HG03521 (cell line): ENCODE results near the gene MTX1.
"Not testable (repeated sequence)": the region's sequence is repeated elsewhere in the genome, so short reads cannot be mapped to it uniquely, and the experiment has no call there.

Source experiments
- ATAC-seq: cut with Tn5 transposase; IDR thresholded peaks from one replicate; pipeline ENCODE4 v1.9.1; 2021; ENCODE audit warnings: mild to moderate bottlenecking, moderate library complexity; ENCODE audit not compliant: unreplicated experiment

Gene MTX1

DNA sequence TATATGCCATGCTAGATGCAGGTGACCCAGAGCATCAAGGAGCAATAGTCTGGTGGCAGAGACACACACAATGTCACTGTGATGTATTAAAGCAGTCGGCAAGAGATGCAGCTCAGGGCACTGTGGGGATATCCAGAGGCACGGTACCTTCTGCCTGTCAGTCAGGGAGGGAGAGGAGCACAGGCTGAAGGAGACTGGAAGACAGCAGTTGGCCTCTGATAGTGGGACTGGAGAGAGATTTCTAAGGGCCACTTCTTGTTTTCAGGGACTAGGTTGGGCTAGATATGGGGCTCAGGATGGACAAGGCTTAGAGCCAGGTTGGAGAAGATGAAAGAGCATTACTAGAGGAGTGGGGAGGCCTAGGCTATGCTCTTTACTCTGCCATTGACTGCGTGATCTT is 22.8 kb downstream of the MTX1 start:
- not testable (repeated sequence) for ATAC-seq

DNA sequence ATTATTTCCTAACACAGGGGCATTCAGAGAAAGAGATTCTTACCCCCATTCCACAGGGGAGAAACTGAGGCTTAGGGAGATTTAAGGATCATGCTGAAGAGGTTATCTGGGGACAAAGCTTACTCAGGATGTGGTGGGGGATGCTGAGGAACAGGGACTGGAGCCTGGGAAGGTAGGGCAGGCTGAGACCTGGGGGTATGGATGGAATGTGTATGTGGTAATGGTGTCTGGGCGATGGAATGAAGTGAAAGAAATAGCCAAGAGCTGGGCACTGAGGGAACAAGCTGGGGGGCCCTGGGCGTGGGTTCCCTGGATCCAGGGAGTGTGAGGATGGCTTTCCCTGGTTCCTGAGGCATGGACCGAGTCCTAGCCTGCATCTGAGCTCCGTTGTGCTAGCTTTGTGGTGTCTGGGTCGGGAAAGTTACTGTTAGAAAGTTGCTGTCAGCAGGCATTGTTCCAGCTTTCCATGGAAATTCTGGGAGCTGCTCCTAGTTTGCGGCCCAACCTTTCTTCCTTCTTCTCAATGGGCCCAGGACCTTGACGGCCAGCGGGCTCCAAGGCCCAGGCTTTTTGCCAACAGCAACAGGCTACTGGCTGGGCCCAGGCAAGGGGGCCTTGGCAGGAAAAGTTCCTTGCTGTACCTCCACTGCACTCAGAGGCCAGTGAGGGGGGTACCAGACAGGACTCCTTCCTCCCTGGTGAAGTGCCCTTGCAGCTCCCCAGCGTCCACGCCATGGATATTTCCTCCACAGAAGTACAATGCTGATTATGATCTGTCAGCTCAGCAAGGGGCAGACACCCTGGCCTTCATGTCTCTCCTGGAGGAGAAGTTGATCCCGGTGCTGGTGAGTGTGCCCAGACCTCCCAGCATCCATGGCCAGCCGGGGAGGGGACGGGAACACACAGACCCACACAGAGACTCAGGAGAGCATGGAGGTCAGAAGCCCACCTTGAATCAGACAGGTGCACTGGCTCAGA is 23.8 kb downstream of the MTX1 start:
- ATAC-seq: not testable (repeated sequence)

DNA sequence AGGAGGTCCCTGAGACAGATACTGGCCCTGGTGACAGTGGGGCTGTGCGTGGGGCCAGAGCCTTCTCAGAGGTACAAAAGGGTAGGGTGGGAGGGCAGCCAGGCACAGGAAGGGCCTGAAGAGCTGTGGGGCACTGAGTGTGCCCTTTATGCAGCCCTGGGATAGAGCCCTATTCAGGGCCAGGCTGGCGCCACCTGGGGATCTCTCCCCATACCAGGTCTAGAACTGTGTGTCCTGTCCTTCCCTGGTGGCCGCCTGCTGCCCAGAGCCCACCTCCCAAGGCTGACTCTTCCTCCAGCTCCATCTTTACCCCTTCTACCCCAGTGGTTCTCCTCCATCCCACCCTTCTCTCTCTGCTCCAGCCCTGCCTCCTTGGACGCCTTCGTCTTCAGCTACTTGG is 25.0 kb downstream of the MTX1 start:
- not testable (repeated sequence) for ATAC-seq

DNA sequence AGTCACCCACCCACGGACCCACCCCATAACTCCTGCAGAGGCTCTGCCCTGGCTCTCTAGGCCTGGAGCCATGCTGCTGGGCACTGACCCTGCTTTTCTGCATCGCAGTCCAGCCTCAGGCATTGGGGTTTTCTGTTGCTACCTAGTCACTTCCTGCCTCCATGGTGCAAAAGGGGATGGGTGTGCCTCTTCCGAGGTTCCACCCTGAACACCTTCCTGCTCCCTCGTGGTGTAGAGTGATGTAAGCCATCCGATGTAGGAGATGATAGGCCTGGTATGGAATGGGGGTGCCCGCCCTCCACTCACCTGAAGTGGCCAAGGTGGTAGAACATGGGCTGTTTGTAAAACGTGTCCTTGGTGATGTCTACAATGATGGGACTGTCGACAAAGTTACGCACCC is 26.9 kb downstream of the MTX1 start:
- not testable (repeated sequence) for ATAC-seq

DNA sequence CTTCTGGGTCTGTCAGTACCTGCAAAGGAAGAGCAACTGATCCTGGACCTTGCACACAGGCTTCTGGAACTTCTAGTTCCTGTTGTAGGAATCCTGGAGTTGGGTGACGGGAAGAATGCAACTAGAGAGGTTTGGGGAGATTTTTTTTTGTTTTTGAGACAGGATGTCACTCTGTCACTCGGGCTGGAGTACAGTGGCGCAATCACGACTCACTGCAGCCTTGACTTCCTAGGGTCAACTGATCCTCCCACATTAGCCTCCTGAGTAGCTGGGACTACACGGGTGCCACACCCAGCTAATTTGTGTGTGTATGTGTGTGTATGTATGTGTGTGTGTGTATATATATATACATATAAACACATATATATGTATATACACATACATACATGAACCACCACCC is 28.0 kb downstream of the MTX1 start:
- ATAC-seq: no peak

DNA sequence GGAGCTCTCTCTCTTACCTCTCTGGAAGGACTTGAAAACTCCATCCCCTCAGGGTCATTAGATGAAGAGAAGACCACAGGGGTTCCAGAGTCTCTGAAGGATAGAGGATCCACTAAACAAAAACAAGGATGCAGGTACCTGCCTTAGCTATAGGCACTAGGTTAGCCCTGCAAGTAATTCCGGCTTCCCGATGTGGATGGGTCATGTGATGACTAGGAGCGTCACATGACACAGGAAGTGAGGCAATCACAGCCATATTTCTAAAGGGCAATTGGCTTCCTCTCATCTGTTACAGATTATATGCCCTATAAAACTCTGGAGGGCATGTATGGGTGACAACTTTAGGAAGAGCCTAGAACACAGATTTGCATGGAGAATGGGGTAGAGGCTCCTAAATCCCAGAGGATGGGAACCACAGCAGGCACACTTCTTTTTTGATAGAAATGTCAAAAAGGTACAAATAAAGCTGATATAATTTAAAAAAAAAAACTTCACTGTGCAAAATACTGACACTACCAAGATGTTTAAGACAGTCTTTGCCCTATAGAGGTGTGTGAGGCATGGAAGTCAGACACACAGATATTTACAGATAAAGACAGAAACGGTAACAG is 32.7 kb downstream of the MTX1 start:
- no peak for ATAC-seq

DNA sequence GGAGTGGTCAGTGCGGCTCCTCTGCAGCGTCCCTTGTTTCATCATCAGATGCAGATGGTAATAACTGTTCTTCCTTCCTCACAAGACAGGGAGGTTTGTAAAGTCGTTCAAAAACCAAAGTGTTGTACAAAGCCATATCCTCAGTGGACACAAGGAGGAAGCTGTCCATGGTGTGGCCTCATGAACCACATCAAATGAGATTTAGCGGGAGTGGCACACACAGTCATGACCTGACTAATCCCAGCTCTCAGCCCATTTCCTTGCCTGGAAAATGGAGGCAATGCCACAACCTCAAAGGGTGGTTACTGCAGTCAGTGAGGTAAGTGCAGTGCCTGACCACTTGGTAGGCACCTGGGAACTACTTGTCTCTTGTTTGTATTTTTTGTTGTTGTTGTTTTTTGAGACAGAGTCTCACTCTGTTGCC is 33.4 kb downstream of the MTX1 start:
- ATAC-seq: no peak

DNA sequence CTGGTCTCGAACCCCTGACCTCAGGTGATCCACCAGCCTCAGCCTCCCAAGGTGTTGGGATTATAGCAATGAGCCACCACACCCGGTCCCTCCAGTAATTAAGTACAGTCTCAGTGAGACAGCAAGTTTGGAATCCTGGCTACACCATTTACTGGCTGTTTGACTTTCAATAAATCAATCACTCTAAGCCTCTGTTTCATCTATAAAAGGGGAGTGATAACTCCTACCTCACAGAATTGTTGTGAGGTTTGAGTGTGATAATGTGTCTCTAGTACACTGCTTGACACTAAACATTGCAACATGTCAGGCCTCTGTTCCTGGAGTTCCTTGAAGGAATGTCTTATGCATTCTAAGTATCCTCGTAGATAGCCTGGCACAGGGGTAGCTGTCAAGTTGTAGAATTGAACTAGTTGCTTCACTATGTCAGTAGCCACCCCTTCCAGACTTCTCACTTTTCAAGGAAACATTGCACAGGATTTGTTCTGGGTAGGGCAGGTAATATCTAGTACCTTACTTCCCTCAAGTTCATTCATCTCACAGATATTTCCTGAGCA is 34.4 kb downstream of the MTX1 start:
- ATAC-seq: no peak

DNA sequence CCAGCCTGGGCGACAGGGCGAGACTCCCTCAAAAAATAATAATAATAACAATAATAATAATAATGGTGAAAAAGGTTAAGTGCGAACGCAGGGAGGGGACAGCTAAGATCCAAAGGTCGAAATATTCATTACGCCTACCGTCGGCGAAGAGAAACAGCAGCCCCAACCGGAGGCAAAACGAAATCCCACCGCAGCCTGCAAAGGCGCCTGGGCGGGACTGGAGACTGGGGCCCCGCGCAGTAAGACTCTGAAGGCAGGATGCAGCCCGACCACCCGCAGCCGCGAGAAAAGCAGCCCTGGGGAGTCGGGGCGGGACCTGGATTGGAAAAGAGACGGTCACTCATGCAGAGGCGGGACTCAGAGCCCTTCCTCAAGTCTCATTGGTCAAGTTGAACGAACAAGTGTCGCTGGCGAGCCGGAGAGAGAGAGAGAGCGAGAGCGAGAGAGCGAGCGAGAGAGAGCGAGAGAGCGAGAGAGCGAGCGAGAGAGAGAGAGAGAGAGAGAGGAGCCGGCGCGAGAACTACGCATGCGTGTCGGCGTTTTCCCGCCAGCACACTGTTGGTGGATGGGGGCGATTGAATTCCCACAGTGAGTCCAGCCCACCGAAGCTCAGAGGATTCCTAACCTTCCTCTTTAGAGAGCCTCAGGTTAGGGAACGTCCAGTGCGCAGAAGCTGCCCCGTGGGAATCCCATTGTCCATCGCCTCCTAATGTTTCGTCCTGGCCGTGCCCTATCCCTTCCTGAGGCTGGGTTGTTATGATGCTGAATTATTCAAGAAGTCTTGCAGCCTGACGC is 36.1 kb downstream of the MTX1 start:
- ATAC-seq: peak; percentile 92

DNA sequence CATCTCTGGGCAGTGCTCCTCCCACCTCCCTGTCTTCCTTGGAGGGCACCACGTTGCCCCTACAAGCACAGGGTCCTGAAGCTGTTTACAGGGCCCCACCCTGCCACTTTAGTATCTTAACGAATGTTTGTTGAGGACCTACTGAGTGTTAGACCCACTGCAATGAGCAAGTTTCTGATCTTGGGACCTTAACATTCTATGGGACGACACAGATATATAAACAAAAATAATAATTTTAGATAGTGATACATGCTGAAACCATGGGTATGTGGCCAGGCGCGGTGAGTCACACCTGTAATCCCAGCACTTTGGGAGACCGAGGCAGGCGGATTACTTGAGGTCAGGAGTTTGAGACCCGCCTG is 36.6 kb downstream of the MTX1 start:
- ATAC-seq: no peak

DNA sequence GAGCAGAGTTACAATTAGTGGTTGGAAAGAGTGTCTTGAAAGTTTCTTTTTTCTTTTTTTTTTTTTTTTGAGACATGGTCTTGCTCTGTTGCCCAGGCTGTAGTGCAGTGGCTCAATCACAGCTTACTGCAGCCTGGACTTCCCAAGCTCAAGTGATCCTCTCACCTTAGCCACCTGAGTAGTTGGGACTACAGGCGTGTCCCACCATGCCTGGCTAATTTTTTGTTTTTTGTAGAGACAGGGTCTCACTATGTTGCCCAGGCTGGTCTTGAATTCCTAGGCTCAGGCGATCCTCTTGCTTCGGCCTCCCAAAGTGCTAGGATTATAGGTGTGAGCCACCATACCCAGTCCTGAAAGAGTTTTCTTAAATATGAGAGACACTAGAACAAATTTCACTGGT is 38.3 kb downstream of the MTX1 start:
- not testable (repeated sequence) for ATAC-seq

DNA sequence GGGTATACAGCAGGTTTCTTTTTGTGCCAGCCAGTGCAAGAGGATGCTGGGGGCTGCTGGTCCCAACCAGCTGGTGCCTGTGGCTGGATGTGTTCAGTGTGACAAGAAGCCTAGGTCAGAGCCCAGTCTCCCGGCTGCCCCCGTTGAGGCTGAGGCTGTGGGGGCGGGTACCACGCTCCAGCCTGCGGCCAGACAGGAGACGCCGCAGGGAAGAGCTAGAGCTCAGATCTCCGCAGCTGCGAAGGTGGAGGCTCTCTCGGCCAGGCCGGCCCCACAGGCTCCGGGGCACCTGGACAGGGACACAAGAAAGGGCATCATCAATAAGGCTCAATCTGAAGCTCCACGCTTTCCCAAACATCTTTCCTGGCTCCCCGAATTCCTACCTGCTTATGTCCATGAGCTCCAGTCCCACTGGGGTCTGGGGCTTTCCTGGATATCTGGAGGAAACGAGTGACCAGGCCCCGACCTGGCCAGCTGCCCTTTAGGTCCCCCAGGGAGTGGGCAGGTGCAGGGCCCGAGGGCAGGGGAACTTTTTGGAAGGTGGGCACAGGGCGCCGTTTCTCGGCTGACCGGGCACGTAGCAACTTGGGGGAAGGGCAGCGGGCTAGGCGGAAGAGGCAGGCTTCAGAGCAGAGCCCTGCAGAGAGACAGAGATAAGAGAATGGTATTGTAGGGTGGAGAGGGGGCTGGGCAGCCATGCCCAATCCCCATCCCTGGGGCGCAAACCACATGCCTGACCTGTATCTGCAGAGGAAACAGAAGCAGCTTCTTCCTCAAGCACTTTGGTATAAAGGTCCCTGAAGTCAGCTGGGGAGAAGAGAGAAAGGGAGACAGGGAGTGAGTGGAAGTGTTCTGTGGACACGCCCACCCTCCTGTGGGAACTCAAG is 39.4 kb downstream of the MTX1 start:
- ATAC-seq: no peak

DNA sequence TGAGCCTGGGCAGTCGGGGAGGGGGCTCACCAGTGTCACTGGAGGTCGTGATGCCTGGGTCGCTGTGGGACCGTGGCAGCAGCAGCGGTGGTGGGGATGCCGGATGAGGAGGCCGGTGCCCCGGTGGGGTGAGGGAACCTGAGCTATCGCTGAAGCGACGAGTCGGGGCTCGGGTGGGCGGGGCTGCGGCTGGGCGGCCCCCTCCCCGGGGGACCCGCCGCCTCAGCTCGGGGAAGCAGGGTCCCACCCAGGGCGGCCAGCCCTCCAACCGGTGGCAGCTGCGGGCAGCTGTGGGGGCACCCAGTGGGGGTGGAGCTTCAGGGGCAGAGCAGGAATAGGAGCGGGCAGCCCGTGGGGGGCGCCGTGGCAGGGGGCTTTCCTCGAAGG is 41.7 kb downstream of the MTX1 start:
- ATAC-seq: peak; percentile 11

DNA sequence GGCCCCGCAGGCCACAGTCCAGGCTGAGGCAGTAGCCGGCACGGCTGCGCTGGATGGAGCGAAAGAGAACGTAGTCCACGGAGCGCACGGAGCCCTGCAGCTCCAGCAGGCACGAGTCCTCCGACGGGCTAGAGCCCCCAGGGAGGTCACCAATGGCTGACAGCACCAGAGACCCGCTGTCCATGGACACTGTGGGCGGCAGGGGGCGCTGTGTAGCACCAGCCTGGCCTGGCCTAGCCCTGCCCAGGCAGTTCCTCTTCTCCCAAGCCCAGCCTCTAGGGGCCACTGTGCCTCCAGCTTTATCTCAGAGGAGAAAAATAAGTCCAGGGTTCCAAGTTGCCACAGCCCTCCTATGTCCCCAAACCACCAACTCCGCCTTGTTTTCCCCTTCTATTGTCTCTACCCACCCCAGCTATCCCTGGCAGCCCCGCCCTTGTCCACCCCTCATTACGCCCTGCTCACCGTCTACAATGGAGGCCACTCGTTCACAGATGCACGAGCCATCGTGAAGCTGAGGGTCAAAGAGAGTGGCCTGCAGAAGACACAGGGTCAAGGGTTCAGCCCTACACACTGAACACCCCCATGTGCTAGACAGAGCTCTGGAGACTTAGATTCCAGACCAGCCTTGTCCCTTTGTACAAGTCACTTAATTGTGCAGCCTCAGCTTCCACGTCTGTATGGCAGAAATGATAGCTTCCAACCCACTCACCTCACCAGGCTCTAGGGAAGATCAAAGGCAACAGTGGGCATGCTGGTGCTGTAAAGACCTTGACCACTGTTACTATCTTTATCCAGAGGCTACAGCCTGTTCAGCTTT is 42.3 kb downstream of the MTX1 start:
- ATAC-seq: peak; percentile 79

DNA sequence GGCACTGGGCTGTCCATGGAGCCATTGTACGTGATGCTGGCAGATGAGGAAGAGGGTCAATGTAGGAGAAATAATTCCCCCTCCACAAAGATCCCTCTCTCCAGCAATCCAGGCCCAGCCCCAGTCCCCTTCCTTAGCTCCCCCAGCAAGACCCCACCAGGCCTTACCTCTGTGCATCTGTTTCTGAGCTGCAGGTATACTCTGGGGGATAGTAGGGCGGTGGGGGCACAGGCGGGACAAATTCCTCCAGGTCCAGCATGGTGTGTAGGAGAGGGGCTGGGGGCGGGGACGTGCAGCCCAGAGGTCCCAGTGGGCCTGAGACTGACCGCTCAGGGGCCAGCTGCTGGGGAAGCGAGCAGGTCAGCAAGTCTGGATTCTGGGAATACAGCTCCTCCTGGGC is 43.1 kb downstream of the MTX1 start:
- ATAC-seq: no peak

DNA sequence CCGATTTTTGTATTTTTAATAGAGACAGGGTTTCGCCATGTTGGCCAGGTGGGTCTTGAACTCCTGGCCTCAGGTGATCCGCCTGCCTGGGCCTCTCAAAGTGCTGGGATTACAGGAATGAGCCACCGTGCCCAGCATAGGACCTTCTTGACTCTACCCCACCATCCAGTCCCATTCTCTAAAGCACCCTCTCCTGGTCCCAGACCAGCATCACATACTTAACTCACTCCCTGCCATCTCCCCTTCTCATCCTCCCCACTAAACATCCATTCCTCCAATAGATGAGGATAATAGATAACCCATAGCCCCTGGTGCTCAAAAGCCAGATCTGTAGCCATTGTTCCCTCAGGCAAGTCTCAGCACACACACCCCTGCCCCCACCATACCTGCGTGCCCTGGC is 44.7 kb downstream of the MTX1 start:
- no peak for ATAC-seq

DNA sequence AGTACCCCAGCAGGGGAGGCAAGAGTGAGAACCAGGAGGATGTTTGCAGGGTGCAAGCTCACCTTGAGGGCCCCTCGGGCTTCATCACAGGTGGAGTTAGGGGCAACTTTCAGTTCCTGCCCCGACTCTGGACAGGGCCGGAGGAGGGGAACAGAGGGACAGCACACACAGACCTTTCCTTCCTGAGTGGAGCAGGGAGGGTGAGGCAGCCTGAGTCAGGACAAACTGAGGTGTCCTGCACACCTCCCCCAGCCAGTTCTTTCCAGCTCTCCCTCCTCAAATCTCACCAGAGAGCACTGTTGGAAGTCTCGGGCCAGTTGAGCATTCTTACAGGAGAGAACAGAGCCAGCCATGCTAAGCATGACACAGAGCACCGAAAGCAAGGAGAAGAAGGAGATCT is 45.3 kb downstream of the MTX1 start:
- no peak for ATAC-seq

DNA sequence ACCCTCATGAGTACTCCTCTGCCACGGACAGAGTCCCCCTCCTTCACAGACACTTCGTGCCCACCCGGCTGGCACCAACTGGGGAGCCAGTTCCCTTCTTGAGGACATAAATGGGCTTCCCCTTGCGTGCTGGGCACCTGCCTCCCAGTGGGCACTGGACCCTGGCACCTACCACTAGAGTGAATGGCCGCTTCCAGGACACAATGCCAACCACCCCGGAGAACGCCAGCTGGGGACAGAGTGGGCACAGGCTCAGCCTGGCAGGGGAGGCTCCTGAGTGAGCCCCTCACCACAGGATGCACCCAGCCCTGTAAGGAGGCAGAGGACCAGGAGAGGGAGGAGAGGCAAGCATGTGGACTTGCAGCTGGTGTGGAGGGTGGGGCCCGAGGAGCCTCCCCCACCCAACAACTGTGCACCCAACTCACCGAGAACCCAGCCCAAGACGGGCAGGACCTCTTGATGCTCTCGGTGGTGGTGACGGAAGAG is 45.8 kb downstream of the MTX1 start:
- no peak for ATAC-seq

DNA sequence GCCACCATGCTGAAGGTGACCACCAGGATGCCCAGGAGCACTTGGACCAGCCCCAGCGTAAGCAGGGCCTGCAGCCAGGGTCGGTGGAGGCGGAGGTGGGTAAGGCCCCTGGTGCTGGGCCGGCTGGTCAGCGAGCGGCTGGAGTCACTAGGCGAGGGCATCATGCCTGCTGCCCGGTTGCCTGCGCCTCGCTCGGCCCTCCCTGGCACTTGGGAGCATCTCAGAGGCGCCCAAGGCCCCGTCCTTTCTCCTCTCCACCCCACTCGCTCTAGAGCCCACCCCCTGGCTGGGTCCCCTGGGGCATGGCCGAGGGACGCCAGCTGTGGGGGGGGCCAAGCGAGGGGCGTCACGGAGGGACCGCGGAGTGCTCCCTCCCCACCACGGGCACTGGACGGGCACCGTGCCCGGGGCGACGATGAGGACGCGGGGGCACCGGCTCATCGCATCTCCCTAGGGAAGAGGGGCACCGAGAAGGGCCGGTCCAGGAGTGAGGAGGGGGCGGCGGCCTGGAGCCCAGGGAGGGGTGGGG is 46.3 kb downstream of the MTX1 start:
- ATAC-seq: no peak
